Spleen (tissue), 10 donors: ENCODE data around the gene TSHB. TPM values are rescaled to one million over a fixed set of nuclear protein-coding genes. Genes with fewer than 3 reads are reported as not detected.

Source experiments
- polyA plus RNA-seq, 3 donors: library from polyadenylated mRNA; stranded (reverse); fragments of 200-250 nt; gene quantifications; one replicate each; pipeline ENCODE4 v1.2.1, GENCODE V29; 2013
- total RNA-seq, 7 donors: library from RNA; depleted of rRNA in 3 of 7; stranded (reverse); fragments of >200 nt in 3 of 7; fragmentation: NEBNext Ultra II Directional in 4 of 7; extraction: Animal tissue kit (Norgen Biotek cat#: 25700) in 4 of 7; gene quantifications; one replicate each; pipeline versions ENCODE4 v1.1.0 to v1.2.1, GENCODE V29; 2016 to 2021
- donor health status: healthy with polysubstance abuse.
- donor health status: DM: no; HTN: no; CAD: no; lungs with moderate emphysema.
- donor health status: DM: no; HTN: no; CAD: no.
- donor health status: Bipolar disorder and iron deficiency.
- donor health status: healthy.
- donor health status: DM: no; HTN: no; CAD: no.
- donor health status: DM: yes; HTN: yes; CAD: no.

Gene TSHB
- total and polyA plus RNA-seq, 10 donors, result not detected

Other genes starting within 250 kb of the TSHB start
- gene SIKE1, start 249.1 kb upstream of the TSHB start, total RNA-seq, result 10 to 100 TPM; 28.1 to 51.0 (median 39.8) TPM
- gene SIKE1, start 249.1 kb upstream of the TSHB start, polyA plus RNA-seq, result 10 to 100 TPM; 10.1 to 16.2 (median 16.1) TPM
- gene SYCP1, start 175.0 kb upstream of the TSHB start, total RNA-seq, result not detected
- not detected for gene SYCP1, start 175.0 kb upstream of the TSHB start, polyA plus RNA-seq
- gene TSPAN2, start 59.7 kb downstream of the TSHB start, total RNA-seq, result 10 to 100 TPM in 1 of 7 donors, 1 to 10 TPM in 6; 4.2 to 14.7 (median 5.4) TPM
- 1 to 10 TPM in 2 of 3 donors, under 1 TPM in 1; 0.59 to 1.6 (median 1.0) TPM for gene TSPAN2, start 59.7 kb downstream of the TSHB start, polyA plus RNA-seq